Activated naive CD8-positive, alpha-beta T cell treated with anti-CD3 and anti-CD28 coated beads, Interleukin-2, amount 50 U/mL, for 16 hours (primary cell): ENCODE measurements around the gene TIMP2.
"Not testable (repeated sequence)": the region's sequence is repeated elsewhere in the genome, so short reads cannot be mapped to it uniquely, and the experiment has no call there.

Experiments
- DNase-seq: peaks from one replicate; pipeline ENCODE4 v3.0.0-alpha.2; 2020; ENCODE audit warnings: low read depth, low spot score

TIMP2 gene

GRCh38 chr17:78956254-78956653, 31.1 kb upstream of the TIMP2 start:
- no peak for DNase-seq

DNA sequence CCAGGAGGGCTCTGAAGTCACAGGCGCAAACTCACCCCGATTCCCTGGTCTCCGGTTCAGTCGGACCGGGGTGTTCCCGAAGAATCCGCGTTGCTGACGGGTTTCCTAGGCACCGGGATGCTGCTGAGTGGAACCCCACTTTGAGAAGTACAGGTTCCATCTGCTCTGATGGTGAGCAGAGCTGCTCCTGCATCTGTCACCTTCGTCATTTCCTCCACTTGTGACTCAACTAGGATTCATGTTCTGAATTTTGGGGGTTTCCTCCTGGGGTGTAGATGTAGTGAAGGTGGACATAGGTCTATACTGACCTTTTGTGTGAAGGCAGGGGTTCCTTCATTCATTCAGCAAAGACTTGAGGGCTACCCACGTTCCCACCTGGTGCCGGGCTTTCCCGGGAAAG, 29.5 kb upstream of the TIMP2 start:
- no peak for DNase-seq

DNA sequence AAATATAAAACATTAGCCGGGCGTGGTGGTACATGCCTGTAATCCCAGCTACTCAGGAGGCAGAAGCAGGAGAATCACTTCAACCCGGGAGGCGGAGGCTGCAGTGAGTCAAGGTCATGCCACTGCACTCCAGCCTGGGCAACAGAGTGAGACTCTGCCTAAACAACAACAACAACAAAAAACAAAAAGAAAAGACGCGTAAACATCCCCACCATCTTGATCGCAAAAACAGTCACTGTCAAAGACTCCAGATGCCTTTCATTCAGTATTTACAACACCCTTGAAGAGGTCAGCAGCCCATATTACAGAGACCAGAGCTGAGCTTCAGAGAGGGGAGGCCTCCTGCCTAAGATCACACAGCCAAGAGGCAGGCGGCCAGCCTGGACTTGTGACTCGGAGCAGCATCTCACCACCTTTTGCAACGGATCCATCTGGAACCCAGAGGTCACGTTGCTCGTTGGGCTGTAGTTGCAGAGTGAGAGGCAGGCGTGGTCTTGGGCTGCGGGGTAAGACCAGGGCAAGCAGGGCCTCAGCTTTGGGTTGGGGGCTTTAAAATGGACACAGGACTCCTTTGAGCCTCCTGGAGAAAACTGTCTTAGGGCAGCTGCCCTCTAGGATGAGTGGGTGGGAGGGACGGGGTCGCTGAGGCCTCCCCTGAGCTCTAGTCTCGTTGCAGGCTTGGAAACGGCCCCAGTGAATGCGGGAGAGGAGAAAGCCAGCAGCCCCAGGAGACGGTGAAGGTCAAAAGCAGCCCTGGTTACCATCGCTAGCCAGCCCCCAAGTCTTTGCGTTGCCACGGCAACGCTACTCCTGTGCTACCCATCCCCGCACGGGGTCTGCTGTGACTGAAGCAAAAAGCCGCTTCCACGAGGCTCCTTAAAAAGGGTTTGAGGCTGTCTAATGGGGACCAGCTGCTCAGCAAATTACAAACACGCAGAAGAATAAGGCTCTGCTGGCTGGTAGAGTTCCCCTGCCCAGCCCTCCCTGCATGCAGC, 28.5 kb upstream of the TIMP2 start:
- no peak for DNase-seq

GRCh38 chr17:78952706-78953105, 27.5 kb upstream of the TIMP2 start:
- DNase-seq, result no peak

- no peak for DNase-seq
These were observed 26.9 kb upstream of the TIMP2 start for GRCh38 chr17:78951967-78952551.

GRCh38 chr17:78950870-78951269, 25.7 kb upstream of the TIMP2 start:
- DNase-seq, result no peak

GRCh38 chr17:78947235-78948149, 22.3 kb upstream of the TIMP2 start:
- no peak for DNase-seq

DNA sequence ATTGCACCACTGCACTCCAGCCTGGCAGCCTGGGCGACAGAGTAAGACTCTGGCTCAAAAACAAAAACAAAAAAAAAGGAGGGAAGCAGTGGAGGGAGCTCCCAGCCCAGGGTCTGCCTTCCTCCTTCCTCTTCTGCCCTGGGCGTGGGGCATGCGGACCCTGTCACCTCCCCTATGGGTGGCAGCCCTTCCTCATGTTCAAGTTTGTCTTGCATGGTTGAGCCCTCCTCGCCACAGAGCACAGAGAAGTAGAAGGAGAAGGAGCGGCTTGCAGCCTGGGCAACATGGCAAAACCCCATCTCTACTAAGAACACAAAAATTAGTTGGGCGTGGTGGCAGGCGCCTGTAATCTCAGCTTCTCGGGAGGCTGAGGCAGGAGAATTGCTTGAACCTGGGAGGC, 21.4 kb upstream of the TIMP2 start:
- DNase-seq, result no peak

DNA sequence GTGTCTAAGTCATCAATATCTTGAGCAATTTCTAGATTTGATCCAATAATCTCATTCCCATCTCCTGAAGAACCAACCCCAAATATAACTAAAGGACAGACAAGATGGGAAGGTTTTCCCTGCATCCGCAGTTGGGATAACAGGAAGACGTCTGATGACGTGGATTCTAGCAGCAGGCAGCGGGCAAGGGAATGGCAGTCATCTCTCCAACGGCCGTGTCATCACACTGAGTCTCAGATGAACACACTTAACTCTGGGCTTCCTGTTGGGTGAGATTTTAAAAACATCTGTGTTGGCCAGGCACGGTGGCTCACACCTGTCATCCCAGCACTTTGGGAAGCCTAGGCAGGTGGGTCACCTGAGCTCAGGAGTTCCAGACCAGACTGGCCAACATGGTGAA, 20.9 kb upstream of the TIMP2 start:
- DNase-seq, result no peak

DNA sequence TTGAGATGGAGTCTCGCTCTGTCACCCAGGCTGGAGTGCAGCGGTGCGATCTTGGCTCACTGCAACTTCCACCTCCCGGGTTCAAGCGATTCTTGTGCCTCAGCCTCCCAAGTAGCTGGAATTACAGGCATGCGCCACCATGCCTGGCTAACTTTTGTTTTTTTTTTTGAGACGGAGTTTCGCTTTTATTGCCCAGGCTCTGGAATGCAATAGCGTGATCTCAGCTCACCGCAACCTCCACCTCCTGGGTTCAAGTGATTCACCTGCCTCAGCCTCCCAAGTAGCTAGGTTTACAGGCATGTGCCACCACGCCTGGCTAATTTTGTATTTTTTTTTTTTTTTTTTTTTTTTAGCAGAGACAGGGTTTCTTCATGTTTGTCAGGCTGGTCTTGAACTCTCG, 20.3 kb upstream of the TIMP2 start:
- DNase-seq, result not testable (repeated sequence)

GRCh38 chr17:78944956-78945355, 19.8 kb upstream of the TIMP2 start:
- DNase-seq, result no peak

GRCh38 chr17:78944026-78944425, 18.8 kb upstream of the TIMP2 start:
- no peak for DNase-seq

GRCh38 chr17:78940708-78941107, 15.5 kb upstream of the TIMP2 start:
- DNase-seq, result no peak

DNA sequence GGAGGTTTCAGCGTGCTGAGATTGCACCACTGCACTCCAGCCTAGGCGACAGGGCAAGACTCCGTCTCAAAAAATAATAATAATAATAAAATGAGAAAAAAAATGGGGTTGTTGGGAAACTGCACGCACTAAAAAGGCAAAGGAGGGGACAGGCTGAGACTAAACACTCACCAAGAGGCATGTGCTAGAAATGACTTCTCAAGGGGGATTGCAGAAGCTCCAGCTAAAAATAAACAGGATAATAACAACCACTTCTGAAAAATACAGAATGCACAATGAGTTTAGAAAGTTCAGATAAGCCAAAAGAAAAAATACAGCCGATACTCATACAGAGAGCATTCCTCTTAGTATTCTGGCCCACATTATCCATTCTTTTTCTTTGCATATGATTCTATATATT, 15.1 kb upstream of the TIMP2 start:
- no peak for DNase-seq

- DNase-seq, result no peak
These were observed 14.4 kb upstream of the TIMP2 start for GRCh38 chr17:78939615-78940014.

GRCh38 chr17:78937561-78937960, 12.4 kb upstream of the TIMP2 start:
- no peak for DNase-seq

GRCh38 chr17:78935419-78936323, 10.5 kb upstream of the TIMP2 start:
- DNase-seq, result no peak

DNA sequence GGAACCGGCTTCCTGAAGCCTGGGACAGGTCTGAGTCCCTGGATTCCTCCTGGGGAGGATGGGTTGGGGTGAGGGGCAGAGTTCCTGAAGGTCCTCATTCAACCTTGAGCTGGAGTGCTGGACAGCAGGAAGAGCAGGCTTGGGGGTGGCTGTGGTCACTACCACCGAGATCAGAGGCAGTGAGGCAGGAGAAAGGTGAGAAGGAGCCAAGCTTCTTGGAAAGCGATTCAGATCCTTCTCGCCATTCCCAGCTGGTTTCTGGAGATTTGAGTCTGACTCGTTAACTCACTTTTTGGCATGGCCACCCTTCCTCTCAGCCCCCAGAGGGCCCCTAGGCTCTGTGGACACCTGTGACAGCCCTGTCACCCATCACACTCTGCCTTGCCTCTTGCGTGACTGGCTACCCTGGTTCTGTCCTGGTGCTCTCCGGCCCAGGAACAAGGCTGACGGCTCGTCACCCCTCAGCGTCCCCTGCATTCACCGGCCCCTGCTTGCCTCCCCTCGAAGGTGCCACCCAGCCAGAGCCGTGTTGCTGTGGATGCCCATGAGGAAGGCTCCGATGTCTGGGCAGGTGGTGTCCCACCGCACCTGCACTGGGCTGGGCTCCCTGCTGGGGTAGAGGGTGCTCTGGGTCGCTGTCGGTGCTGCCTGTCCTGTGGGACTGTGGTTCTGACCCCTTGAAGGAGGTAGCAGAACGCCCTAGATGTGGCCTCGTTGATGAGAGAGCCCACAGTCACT, 9.7 kb upstream of the TIMP2 start:
- no peak for DNase-seq

DNA sequence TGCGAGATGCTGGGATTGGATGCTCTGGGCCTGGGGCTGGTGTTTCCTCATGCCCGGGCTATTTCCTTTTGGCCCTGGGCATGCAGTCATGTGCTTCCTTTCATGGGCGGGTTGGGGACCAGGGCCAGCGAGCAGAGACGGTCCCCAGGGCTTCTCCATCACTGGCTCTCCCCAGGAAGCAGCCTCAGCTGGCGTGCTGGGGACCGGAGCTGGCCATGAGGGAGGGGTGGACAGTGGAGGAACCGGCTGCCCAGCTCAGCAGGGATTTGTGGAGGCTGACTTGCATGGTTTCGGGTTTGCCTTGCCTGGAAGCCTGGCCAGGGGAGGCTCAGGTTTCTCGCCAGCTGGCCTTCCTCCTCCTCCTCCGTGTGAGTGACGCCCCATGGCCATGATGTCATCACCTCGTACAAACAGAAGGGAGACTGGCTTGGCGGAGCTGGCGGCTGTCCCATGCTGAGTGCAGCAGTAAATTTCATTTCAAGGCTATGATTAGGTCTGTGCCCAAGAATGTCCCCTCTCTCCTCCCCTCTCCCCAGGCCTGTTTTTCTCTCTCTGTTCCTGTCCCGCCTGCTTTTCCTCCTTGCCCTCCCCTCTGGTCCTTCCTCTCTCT, 8.9 kb upstream of the TIMP2 start:
- DNase-seq, result no peak
